CD8-positive, alpha-beta memory T cell (primary cell): ENCODE results near the gene ZNF526. TPM values are rescaled to one million over a fixed set of nuclear protein-coding genes. Genes with fewer than 3 reads are reported as not detected.

ENCODE experiments used
- CTCF ChIA-PET: fragments of 350-600 bp; sonication (Branson Sonifier 250); formaldehyde crosslinking; loops from one replicate; lab custom pipeline; 2021; ENCODE audit warnings: antibody characterized with exemption; lab: Charles Lee
- POLR2A ChIA-PET: fragments of 350-600 bp; sonication (Branson Sonifier 250); formaldehyde crosslinking; loops from one replicate; lab custom pipeline; 2021; ENCODE audit warnings: antibody characterized with exemption; lab: Charles Lee
- DNase-seq, 5 donors: peaks; one replicate each; pipeline versions ENCODE4 v3.0.0 to v3.0.0-alpha.2; 2020 to 2022; ENCODE audit warnings: mixed read lengths in 1 of 5
- H3K27ac ChIP-seq: one replicate; pipeline ENCODE4 v1.7.0; 2013; ENCODE audit warnings: low read depth, mild to moderate bottlenecking, low read length, moderate library complexity
- H3K27me3 ChIP-seq: 2 replicates; pipeline ENCODE4 v1.7.0; 2013; ENCODE audit warnings: low read length, mild to moderate bottlenecking; ENCODE audit not compliant: insufficient read depth, poor library complexity, severe bottlenecking
- H3K36me3 ChIP-seq: 2 replicates; pipeline ENCODE4 v1.7.0; 2013; ENCODE audit warnings: mild to moderate bottlenecking, low read length, moderate library complexity; ENCODE audit not compliant: insufficient read depth
- H3K4me1 ChIP-seq: 2 replicates; pipeline ENCODE4 v1.7.0; 2013; ENCODE audit warnings: mild to moderate bottlenecking, low read length, moderate library complexity; ENCODE audit not compliant: insufficient read depth
- H3K4me3 ChIP-seq: 2 replicates; pipeline ENCODE4 v1.7.0; 2013; ENCODE audit warnings: mild to moderate bottlenecking, low read length
- H3K9me3 ChIP-seq: 2 replicates; pipeline ENCODE4 v1.7.0; 2013; ENCODE audit warnings: mild to moderate bottlenecking, low read length
- H3K27ac Mint-ChIP-seq, 8 donors: one replicate each; pipeline ENCODE4 v1.8.0; 2020 to 2021; ENCODE audit warnings: mixed read lengths in 8 of 8, mild to moderate bottlenecking in 6 of 8, inconsistent platforms in 3 of 8, moderate library complexity in 3 of 8
- H3K27me3 Mint-ChIP-seq, 2 donors: one replicate each; pipeline ENCODE4 v1.8.0; 2020 to 2021; ENCODE audit warnings: mixed read lengths in 2 of 2, mild to moderate bottlenecking in 1 of 2, moderate library complexity in 1 of 2
- H3K36me3 Mint-ChIP-seq, 3 donors: one replicate each; pipeline ENCODE4 v1.8.0; 2020 to 2021; ENCODE audit warnings: mixed read lengths in 3 of 3, inconsistent platforms in 1 of 3, mild to moderate bottlenecking in 1 of 3
- H3K4me1 Mint-ChIP-seq, 3 donors: one replicate each; pipeline ENCODE4 v1.8.0; 2020 to 2021; ENCODE audit warnings: mixed read lengths in 3 of 3, inconsistent platforms in 1 of 3, mild to moderate bottlenecking in 1 of 3
- H3K4me3 Mint-ChIP-seq, 7 donors: one replicate each; pipeline ENCODE4 v1.8.0; 2020 to 2021; ENCODE audit warnings: mixed read lengths in 7 of 7, mild to moderate bottlenecking in 6 of 7, moderate library complexity in 4 of 7, inconsistent platforms in 2 of 7
- H3K9me3 Mint-ChIP-seq, 5 donors: one replicate each; pipeline ENCODE4 v1.8.0; 2020 to 2022; ENCODE audit warnings: mixed read lengths in 5 of 5, mild to moderate bottlenecking in 3 of 5, moderate library complexity in 2 of 5, inconsistent platforms in 1 of 5
- polyA plus RNA-seq: library from polyadenylated mRNA; unstranded; fragments of 300-500 nt; fragmentation: Illumina TruSeq; gene quantifications from one replicate; pipeline ENCODE4 v1.2.3, GENCODE V29; 2021
- total RNA-seq, 2 experiments: library from RNA; stranded (reverse); gene quantifications; one replicate each; pipeline ENCODE4 v1.2.3, GENCODE V29; 2021

ZNF526 gene
- total and polyA plus RNA-seq, 3 experiments from 2014 or later: 9.0 to 20.5 (median 18.4) TPM

DNA sequence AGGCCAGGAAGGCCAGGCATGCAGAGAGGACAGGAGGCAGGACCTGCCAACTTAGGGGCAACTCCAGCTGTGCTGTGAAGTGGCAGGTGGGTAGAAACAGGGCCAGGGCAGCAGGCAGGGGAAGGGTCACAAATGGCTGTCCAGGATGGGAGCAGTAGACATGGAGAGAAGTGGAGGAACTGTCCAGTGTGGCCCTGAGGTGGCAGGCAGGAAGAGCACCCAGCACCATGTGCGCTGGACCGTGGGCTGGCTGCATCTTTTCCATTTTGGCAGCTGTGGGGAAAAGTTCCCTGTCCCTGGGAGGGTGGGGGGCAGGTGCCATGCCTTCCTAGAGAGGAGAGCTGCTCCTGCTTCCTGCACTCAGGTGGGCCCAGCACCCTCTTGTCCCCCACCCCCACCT lies 16.4 kb upstream of the ZNF526 start:
- ChIA-PET POLR2A (interaction anchor here (0.6 kb wide), 1 partner anchor 39 kb away, joined by 3 read pairs; no protein-coding TSS in a partner anchor), CTCF (interaction anchor here (0.9 kb wide), 1 partner anchor 71 kb away, joined by 3 read pairs; no protein-coding TSS in a partner anchor)
- H3K4me1 ChIP-seq: peaks cover 82% of the 10 kb centered on the region
- no peak for DNase-seq
- Mint-ChIP-seq H3K27ac (peak overlapping the region; percentile 85 to 98 (median 94)), H3K4me1 (peaks cover 80 to 95% (median 93%) of the 10 kb centered on the region in 3 donors), H3K9me3 (no peaks in the 10 kb centered on the region), H3K4me3 (peak overlapping the region in 2 of 7 donors; percentile 26 to 61), H3K36me3 (peaks cover 8 to 89% (median 24%) of the 10 kb centered on the region in 3 donors), H3K27me3 (no peaks in the 10 kb centered on the region)
- no peak overlapping the region for H3K27ac ChIP-seq
- H3K36me3 ChIP-seq: peaks cover 49% of the 10 kb centered on the region
- H3K9me3 ChIP-seq: no peaks in the 10 kb centered on the region
- H3K4me3 ChIP-seq: no peak overlapping the region
- H3K27me3 ChIP-seq: no peaks in the 10 kb centered on the region

DNA sequence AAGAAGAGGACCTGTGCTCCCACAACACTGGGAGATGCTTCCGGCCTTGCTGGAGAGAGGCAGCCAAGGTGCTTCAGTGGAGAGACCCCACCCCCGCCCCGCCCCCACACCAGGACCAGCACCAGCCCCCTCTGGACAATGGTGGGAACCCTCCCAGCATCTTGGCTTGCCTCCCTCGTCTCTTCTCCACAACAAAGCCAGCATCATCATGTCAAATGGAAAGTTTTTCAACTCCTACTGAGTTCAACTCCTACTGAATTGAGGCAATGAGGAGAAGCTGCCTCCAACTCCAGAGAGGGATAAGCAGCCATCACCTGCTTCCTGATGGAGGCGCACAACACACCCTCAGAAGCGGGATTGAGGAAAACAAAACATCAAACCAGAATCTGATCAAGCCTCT lies 15.4 kb upstream of the ZNF526 start:
- no peak overlapping the region for H3K27ac ChIP-seq
- CTCF ChIA-PET: interaction anchor here (0.9 kb wide), 1 partner anchor 72 kb away, joined by 3 read pairs; no protein-coding TSS in a partner anchor

DNA sequence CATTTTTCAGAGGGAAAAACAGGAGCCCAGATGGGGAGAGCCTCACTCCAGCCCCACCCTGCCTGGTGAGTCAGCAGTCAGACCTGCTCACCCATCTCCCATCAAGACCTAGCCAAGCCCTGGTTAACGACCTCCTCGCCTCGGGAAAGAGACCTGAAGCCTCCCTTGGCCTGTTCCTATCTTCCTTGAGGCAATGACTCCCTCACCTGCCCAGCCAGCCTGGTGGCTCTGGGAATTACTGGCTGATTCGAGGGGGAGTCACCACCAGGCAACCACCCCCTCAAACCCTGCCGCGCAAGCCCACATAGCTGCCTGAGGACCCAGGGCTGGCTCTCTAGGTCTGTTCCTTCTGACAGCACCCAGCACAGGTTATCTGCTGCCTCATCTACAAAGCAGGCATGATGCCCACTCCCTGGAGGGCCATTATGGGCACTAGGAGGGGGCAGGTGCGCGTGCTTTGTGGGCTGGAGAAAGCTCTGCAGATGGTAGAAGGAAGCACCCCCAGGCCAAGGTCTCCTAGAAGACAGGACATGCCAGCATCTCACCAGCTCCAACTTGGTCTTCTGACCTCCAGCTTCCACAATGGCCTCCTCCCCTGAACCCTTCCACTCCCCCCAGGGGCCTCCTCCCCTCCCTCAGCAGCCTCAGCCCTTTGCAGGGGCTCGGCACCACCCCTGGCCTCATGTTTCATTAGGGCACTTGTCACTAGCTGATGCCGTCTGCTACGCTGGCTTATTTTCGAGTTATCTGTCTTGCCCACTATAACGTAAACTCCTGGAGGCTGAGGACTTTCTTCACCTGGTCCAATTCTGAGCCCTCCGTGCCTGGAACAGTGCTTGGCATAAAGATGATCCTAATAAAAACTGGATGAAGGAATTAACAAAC lies 13.0 kb upstream of the ZNF526 start:
- no peaks in the 10 kb centered on the region for H3K27me3 Mint-ChIP-seq
- ChIA-PET CTCF (interaction anchor here (1.0 to 2.5 kb wide), 6 partner anchors 9 to 99 kb away, joined by 3 to 10 read pairs (median 4); no protein-coding TSS in a partner anchor), POLR2A (no interaction called here)
- peaks cover 56 to 75% (median 72%) of the 10 kb centered on the region in 3 donors for H3K4me1 Mint-ChIP-seq
- Histone ChIP-seq H3K27me3 (no peaks in the 10 kb centered on the region), H3K4me3 (no peak overlapping the region), H3K9me3 (no peaks in the 10 kb centered on the region), H3K36me3 (peaks cover 64% of the 10 kb centered on the region), H3K4me1 (peaks cover 48% of the 10 kb centered on the region), H3K27ac (peak overlapping the region; percentile 11)
- DNase-seq: no peak
- H3K27ac Mint-ChIP-seq: peak overlapping the region; percentile 59 to 94 (median 90)
- peak overlapping the region in 4 of 7 donors; percentile 46 to 84 (median 60) for H3K4me3 Mint-ChIP-seq
- peaks cover 14 to 88% (median 25%) of the 10 kb centered on the region in 3 donors for H3K36me3 Mint-ChIP-seq
- H3K9me3 Mint-ChIP-seq: no peaks in the 10 kb centered on the region

More for the DNA sequence above, 15.4 kb upstream of the ZNF526 start:
- H3K4me3 Mint-ChIP-seq: peak overlapping the region in 2 of 7 donors; percentile 17 to 48
- Histone ChIP-seq H3K9me3 (no peaks in the 10 kb centered on the region), H3K4me1 (peaks cover 72% of the 10 kb centered on the region), H3K36me3 (peaks cover 57% of the 10 kb centered on the region), H3K27me3 (no peaks in the 10 kb centered on the region), H3K4me3 (no peak overlapping the region)
- H3K36me3 Mint-ChIP-seq: peaks cover 11 to 90% (median 21%) of the 10 kb centered on the region in 3 donors
- no peaks in the 10 kb centered on the region for H3K27me3 Mint-ChIP-seq
- POLR2A ChIA-PET: no interaction called here
- H3K4me1 Mint-ChIP-seq: peaks cover 76 to 93% (median 90%) of the 10 kb centered on the region in 3 donors
- no peak for DNase-seq
- no peaks in the 10 kb centered on the region for H3K9me3 Mint-ChIP-seq
- H3K27ac Mint-ChIP-seq: peak overlapping the region; percentile 30 to 97 (median 84)

DNA sequence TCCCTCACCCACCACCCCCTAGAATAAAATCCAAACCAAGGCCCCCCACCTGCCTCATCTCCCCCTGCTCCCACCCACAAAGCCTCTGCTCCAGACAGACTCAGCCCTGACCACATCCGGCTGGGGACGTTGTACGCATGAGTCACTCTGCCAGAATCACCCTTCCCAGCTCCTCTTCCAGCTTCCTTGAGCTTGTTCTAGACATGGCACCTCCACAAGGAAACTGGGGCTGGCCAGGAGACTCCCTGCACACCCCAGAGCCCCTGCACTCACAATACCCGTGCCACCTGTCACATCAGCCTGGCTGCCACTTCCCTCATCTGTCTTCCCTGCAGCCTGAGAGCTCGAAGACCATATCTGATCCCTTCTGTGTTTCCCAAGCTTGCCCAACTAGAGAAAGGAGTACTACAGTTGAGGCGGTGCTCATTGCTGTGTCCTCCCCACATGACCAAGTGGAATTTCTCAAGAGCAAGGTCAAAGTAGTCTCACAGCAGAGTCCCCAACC lies 12.3 kb upstream of the ZNF526 start:
- Histone ChIP-seq H3K27ac (no peak overlapping the region), H3K36me3 (peaks cover 62% of the 10 kb centered on the region), H3K4me1 (peaks cover 48% of the 10 kb centered on the region), H3K4me3 (no peak overlapping the region), H3K27me3 (no peaks in the 10 kb centered on the region), H3K9me3 (no peaks in the 10 kb centered on the region)
- Mint-ChIP-seq H3K4me3 (peak overlapping the region in 5 of 7 donors; percentile 46 to 84 (median 60)), H3K9me3 (no peaks in the 10 kb centered on the region), H3K27me3 (no peaks in the 10 kb centered on the region), H3K27ac (peak overlapping the region; percentile 59 to 94 (median 90)), H3K4me1 (peaks cover 54 to 75% (median 71%) of the 10 kb centered on the region in 3 donors), H3K36me3 (peaks cover 12 to 88% (median 25%) of the 10 kb centered on the region in 3 donors)
- DNase-seq: peak in 1 of 5 donors; percentile 42
- CTCF ChIA-PET: interaction anchor here (1.0 to 2.5 kb wide), 4 partner anchors 8 to 99 kb away, joined by 3 to 10 read pairs (median 4); no protein-coding TSS in a partner anchor
- POLR2A ChIA-PET: interaction anchor here (0.9 kb wide), 1 partner anchor 9 kb away, joined by 3 read pairs; no protein-coding TSS in a partner anchor

DNA sequence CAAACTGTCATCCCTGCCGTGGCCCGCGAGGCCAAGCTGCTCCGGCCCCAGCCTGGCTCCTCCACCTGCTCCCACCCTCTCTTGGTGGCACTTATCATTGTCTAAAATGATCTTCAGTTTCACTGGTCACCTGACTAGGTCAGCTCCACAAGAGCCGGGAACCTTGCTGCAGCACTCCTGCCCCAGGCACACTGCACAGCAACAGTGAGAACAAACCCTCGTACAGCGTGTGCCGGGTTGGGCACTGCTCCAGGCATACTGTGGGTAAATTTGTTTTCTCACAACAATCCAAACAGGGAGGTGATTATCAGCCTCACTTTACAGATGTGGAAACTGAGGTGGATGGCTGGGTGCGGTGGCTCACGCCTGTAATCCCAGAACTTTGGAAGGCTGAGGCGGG lies 11.5 kb upstream of the ZNF526 start:
- peaks cover 12 to 88% (median 24%) of the 10 kb centered on the region in 3 donors for H3K36me3 Mint-ChIP-seq
- peaks cover 48% of the 10 kb centered on the region for H3K4me1 ChIP-seq
- no peak for DNase-seq

DNA sequence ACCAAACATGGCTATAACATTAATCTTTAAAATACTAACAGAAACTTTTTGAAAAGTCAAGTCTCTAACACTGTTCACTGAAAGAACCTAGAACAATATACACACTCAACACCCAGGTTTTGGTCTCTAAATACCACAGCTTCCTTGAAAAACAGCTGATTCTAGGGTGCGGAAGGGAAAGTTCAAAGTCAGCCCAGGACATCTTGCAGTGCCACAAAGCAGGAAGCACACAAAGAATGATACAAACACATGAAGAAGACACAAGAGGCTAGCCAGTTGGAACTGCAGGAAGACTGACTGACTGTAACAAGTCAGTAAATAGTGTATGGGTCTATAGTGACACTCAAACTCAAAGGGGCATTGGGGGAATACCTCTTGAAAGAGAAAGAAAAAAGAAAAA lies 7.2 kb upstream of the ZNF526 start:
- peaks cover 0 to 1% (median 0%) of the 10 kb centered on the region in 5 donors for H3K9me3 Mint-ChIP-seq
- H3K4me3 Mint-ChIP-seq: peak overlapping the region in 6 of 7 donors; percentile 6 to 68 (median 44)
- DNase-seq: no peak
- POLR2A ChIA-PET: interaction anchor here (0.8 kb wide), 1 partner anchor 39 kb away, joined by 3 read pairs; no protein-coding TSS in a partner anchor
- peak overlapping the region; percentile 19 to 88 (median 50) for H3K27ac Mint-ChIP-seq
- peaks cover 57 to 71% (median 68%) of the 10 kb centered on the region in 3 donors for H3K4me1 Mint-ChIP-seq
- no peaks in the 10 kb centered on the region for H3K27me3 ChIP-seq
- H3K27me3 Mint-ChIP-seq: peaks cover 0 to 3% of the 10 kb centered on the region in 2 donors
- peaks cover 7 to 83% (median 20%) of the 10 kb centered on the region in 3 donors for H3K36me3 Mint-ChIP-seq
- H3K4me3 ChIP-seq: no peak overlapping the region
- CTCF ChIA-PET: no interaction called here
- H3K27ac ChIP-seq: no peak overlapping the region
- H3K4me1 ChIP-seq: peaks cover 54% of the 10 kb centered on the region
- no peaks in the 10 kb centered on the region for H3K9me3 ChIP-seq
- H3K36me3 ChIP-seq: peaks cover 42% of the 10 kb centered on the region

More for the DNA sequence above, 11.5 kb upstream of the ZNF526 start:
- H3K27me3 ChIP-seq: no peaks in the 10 kb centered on the region
- no peaks in the 10 kb centered on the region for H3K9me3 Mint-ChIP-seq
- POLR2A ChIA-PET: interaction anchor here (0.9 kb wide), 1 partner anchor 8 kb away, joined by 3 read pairs; no protein-coding TSS in a partner anchor
- peak overlapping the region in 1 of 7 donors; percentile 48 for H3K4me3 Mint-ChIP-seq
- peaks cover 54 to 75% (median 71%) of the 10 kb centered on the region in 3 donors for H3K4me1 Mint-ChIP-seq
- H3K9me3 ChIP-seq: no peaks in the 10 kb centered on the region
- no peaks in the 10 kb centered on the region for H3K27me3 Mint-ChIP-seq
- H3K4me3 ChIP-seq: no peak overlapping the region
- H3K27ac ChIP-seq: no peak overlapping the region
- H3K27ac Mint-ChIP-seq: peak overlapping the region in 6 of 8 donors; percentile 23 to 95 (median 56)
- CTCF ChIA-PET: interaction anchor here (1.8 kb wide), 1 partner anchor 71 kb away, joined by 3 read pairs; no protein-coding TSS in a partner anchor
- peaks cover 64% of the 10 kb centered on the region for H3K36me3 ChIP-seq

DNA sequence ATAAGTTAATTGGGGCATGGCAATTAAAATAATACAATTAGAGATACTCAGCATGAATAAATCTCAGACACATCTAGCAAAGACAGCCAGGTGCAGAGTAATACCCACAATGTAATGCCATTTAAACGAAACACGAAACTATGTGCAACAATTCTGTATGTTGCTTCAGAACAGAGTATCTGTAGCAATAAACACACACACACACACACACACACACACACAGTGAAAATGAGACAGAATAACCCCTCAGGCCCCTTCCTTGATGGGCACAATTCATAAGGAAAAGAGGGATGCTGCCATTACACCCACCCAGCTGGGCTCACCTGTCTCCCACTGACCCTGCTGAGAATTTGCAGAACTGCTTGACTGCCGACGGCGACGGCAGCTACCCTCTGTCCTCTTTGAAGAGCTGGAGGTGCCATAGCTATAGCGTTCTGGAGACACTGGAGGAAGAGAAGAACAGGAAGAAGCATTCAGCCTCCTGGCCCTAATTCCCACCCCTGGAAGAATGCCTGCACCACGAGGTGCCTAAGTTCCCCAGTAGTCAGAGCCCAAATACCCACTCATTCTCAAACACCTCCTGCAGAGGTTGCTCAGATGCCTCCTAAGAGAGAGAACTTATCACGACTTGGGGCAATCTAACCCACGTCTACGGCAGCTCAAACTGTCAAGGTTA lies 5.2 kb upstream of the ZNF526 start:
- peaks cover 0 to 3% of the 10 kb centered on the region in 2 donors for H3K27me3 Mint-ChIP-seq

More for the DNA sequence above, 5.2 kb upstream of the ZNF526 start:
- no peaks in the 10 kb centered on the region for H3K27me3 ChIP-seq
- peaks cover 65% of the 10 kb centered on the region for H3K4me1 ChIP-seq
- H3K9me3 ChIP-seq: no peaks in the 10 kb centered on the region
- ChIA-PET POLR2A (interaction anchor here (1.1 to 1.4 kb wide), 3 partner anchors 16 to 81 kb away, joined by 3 to 5 read pairs (median 4); partner anchors contain the start of gene GSK3A), CTCF (interaction anchor here (0.8 to 2.5 kb wide), 8 partner anchors 8 to 106 kb away, joined by 3 to 10 read pairs (median 4); no protein-coding TSS in a partner anchor)
- H3K4me3 ChIP-seq: no peak overlapping the region
- no peak overlapping the region for H3K27ac ChIP-seq
- Mint-ChIP-seq H3K4me3 (peak overlapping the region; percentile 85 to 99 (median 97)), H3K27ac (peak overlapping the region; percentile 36 to 96 (median 83)), H3K36me3 (peaks cover 2 to 64% (median 11%) of the 10 kb centered on the region in 3 donors), H3K4me1 (peaks cover 58 to 69% (median 63%) of the 10 kb centered on the region in 3 donors), H3K9me3 (peaks cover 0 to 1% (median 0%) of the 10 kb centered on the region in 5 donors)
- H3K36me3 ChIP-seq: peaks cover 24% of the 10 kb centered on the region
- DNase-seq: no peak
